Calu3 (cell line): ENCODE data around the gene DLG2. TPM values are rescaled to one million over a fixed set of nuclear protein-coding genes. Genes with fewer than 3 reads are reported as not detected.

Experiments used
- BruUV-seq: library from RNA; stranded (reverse); fragments of 400-500 nt; replicated peaks from 2 replicates; lab custom pipeline; 2021; lab: Mats Ljungman, UMichigan
- CTCF ChIA-PET: fragments of 300-600 bp; sonication (Branson Sonifier 250); formaldehyde crosslinking; loops from one replicate; lab custom pipeline; 2022; ENCODE audit warnings: antibody characterized with exemption; lab: Charles Lee
- DNase-seq: peaks from one replicate; pipeline ENCODE4 v3.0.0; 2022
- H3K27ac Mint-ChIP-seq: one replicate; pipeline ENCODE4 v1.8.0; 2022; ENCODE audit warnings: mixed read lengths; ENCODE audit not compliant: unreplicated experiment
- H3K27me3 Mint-ChIP-seq: one replicate; pipeline ENCODE4 v1.8.0; 2022; ENCODE audit warnings: mixed read lengths; ENCODE audit not compliant: unreplicated experiment
- H3K36me3 Mint-ChIP-seq: one replicate; pipeline ENCODE4 v1.8.0; 2022; ENCODE audit warnings: mild to moderate bottlenecking, moderate library complexity, mixed read lengths; ENCODE audit not compliant: insufficient read depth, unreplicated experiment
- H3K4me1 Mint-ChIP-seq: one replicate; pipeline ENCODE4 v1.8.0; 2022; ENCODE audit warnings: mild to moderate bottlenecking, low read depth, mixed read lengths; ENCODE audit not compliant: unreplicated experiment
- H3K4me3 Mint-ChIP-seq: one replicate; pipeline ENCODE4 v1.8.0; 2022; ENCODE audit warnings: mild to moderate bottlenecking, low read depth, moderate library complexity, mixed read lengths; ENCODE audit not compliant: unreplicated experiment
- H3K9me3 Mint-ChIP-seq: one replicate; pipeline ENCODE4 v1.8.0; 2022; ENCODE audit warnings: low read depth, mixed read lengths; ENCODE audit not compliant: unreplicated experiment
- intact Hi-C: fragments of 100-400 bp; cut with micrococcal nuclease; formaldehyde crosslinking; loops from one replicate; pipeline ENCODE4 v1.10.0; 2022; ENCODE audit not compliant: unreplicated experiment
- total RNA-seq: library from RNA; stranded (reverse); gene quantifications from 2 replicates; pipeline ENCODE4 v1.2.3, GENCODE V29; 2022
- TF ChIP-seq, protein P1 (sequence below): fragments of 200-600 bp; IDR thresholded peaks from one replicate; pipeline ENCODE4 v1.8.0; 2022; ENCODE audit warnings: antibody characterized with exemption; ENCODE audit not compliant: unreplicated experiment

Gene DLG2
- total RNA-seq, 1 experiment from 2014 or later: 0.71 TPM

DNA sequence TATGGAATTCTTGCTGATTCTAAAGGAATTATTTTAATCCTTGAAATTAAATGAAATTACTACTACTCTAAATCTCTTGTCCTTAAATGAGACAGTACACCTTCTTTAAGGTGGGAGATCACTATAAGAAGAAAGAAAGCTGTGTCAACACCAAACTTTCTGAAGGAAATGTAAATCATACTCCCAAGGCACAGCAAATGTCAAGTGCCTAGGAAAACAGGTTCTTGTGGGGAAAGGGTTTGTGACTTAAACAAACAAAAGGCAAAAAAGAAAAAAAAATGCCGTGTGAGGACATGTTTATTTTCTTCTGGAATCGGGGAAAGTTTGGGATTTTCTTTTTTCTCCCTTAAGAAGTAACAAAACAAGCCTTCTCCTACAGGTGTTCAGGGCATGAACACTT is 745.1 kb downstream of the DLG2 start:
- BruUV-seq: no TSS peak
- CTCF ChIA-PET: no interaction called here
- TF ChIP-seq, protein P1, sequence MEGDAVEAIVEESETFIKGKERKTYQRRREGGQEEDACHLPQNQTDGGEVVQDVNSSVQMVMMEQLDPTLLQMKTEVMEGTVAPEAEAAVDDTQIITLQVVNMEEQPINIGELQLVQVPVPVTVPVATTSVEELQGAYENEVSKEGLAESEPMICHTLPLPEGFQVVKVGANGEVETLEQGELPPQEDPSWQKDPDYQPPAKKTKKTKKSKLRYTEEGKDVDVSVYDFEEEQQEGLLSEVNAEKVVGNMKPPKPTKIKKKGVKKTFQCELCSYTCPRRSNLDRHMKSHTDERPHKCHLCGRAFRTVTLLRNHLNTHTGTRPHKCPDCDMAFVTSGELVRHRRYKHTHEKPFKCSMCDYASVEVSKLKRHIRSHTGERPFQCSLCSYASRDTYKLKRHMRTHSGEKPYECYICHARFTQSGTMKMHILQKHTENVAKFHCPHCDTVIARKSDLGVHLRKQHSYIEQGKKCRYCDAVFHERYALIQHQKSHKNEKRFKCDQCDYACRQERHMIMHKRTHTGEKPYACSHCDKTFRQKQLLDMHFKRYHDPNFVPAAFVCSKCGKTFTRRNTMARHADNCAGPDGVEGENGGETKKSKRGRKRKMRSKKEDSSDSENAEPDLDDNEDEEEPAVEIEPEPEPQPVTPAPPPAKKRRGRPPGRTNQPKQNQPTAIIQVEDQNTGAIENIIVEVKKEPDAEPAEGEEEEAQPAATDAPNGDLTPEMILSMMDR: no peak
- Mint-ChIP-seq H3K27ac (no peak overlapping the region), H3K36me3 (no peaks in the 10 kb centered on the region), H3K4me1 (no peaks in the 10 kb centered on the region), H3K9me3 (no peaks in the 10 kb centered on the region), H3K27me3 (no peaks in the 10 kb centered on the region), H3K4me3 (no peak overlapping the region)
- intact Hi-C loops: no loop called here
- no peak for DNase-seq

DNA sequence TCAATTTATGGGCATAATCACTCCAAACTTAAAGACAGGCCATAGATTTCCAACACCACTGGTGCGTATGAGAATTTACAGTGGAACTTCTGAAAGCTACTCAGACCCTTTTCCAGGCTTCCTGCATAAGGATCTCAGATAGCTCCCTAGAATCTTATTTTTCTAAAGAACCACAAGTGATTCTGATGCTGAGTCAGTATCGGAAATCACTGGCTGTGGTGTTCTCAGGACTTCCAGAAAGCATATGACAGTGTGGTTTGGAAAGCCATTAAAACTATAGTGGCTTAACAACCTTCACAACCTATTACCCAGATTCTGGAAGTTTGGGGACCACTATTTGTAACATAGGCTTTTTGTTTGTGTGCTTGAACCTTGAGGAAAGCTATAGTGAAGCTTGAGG is 756.0 kb downstream of the DLG2 start:
- TF ChIP-seq, protein P1: no peak
- DNase-seq: no peak
- intact Hi-C loops: no loop called here
- H3K4me1 Mint-ChIP-seq: peaks cover 5% of the 10 kb centered on the region
- no peak overlapping the region for H3K4me3 Mint-ChIP-seq
- no TSS peak for BruUV-seq
- H3K36me3 Mint-ChIP-seq: no peaks in the 10 kb centered on the region
- H3K27me3 Mint-ChIP-seq: peaks cover 13% of the 10 kb centered on the region
- CTCF ChIA-PET: no interaction called here
- no peaks in the 10 kb centered on the region for H3K9me3 Mint-ChIP-seq
- H3K27ac Mint-ChIP-seq: no peak overlapping the region

DNA sequence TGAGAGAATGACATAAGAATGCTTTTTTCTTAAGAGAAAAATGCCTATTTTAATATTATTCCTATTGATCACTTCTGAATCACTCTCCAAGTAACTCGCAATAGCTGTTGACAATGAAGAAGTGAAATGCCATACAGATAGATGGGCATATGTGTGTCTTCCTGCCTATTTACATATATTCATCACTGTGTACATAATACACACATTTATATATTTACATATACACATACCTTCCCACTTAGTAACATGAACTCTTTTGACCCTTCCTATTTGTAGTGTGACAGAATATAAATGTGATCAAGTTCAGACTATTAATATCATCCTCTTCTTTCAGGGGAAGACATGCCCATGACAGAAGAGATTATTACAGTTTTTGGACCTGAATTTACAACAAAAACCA is 756.7 kb downstream of the DLG2 start:
- BruUV-seq: no TSS peak
- Mint-ChIP-seq H3K4me1 (peaks cover 10% of the 10 kb centered on the region), H3K9me3 (no peaks in the 10 kb centered on the region), H3K36me3 (no peaks in the 10 kb centered on the region), H3K27me3 (peaks cover 13% of the 10 kb centered on the region), H3K4me3 (no peak overlapping the region), H3K27ac (no peak overlapping the region)
- DNase-seq: no peak
- CTCF ChIA-PET: no interaction called here
- TF ChIP-seq, protein P1: no peak
- intact Hi-C loops: no loop called here

DNA sequence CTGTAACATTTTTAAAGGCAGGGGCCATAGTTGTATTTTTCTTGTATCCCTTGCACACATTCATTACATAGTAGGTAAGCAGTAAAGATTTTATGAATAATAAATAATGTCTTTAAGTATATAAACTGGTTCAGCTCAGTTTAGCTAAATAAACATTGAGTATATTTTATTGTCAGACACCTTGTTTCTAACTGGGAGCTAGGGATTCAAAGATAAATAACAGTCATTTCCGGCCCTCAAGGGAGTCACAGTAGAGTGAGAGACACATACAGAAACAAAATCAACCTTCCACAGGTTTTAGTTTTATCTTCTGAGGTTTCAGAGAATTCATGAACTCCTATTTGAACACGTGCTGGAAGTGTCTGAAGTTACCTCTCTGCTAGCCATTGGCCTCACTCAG is 760.2 kb downstream of the DLG2 start:
- intact Hi-C loops: no loop called here
- Mint-ChIP-seq H3K4me3 (no peak overlapping the region), H3K27ac (no peak overlapping the region), H3K9me3 (no peaks in the 10 kb centered on the region), H3K36me3 (no peaks in the 10 kb centered on the region), H3K4me1 (peaks cover 10% of the 10 kb centered on the region), H3K27me3 (no peaks in the 10 kb centered on the region)
- CTCF ChIA-PET: no interaction called here
- DNase-seq: no peak
- TF ChIP-seq, protein P1: no peak
- BruUV-seq: no TSS peak
